Nephron progenitor cell (in vitro differentiated cells): Measurements from ENCODE around the gene CYFIP1.
A peak's percentile ranks its signal among the peaks of the same experiment; 100 is the strongest.

Experiments used
- DNase-seq: peaks from one replicate; pipeline ENCODE4 v3.0.0; 2021
- H3K27ac Mint-ChIP-seq: 2 replicates; pipeline ENCODE4 v1.8.0; 2021; ENCODE audit warnings: mild to moderate bottlenecking, moderate library complexity, mixed read lengths
- H3K27me3 Mint-ChIP-seq: 2 replicates; pipeline ENCODE4 v1.8.0; 2021; ENCODE audit warnings: mild to moderate bottlenecking, low read depth, mixed read lengths; ENCODE audit not compliant: poor library complexity
- H3K36me3 Mint-ChIP-seq: 2 replicates; pipeline ENCODE4 v1.8.0; 2021; ENCODE audit warnings: low read depth, mixed read lengths
- H3K4me1 Mint-ChIP-seq: 2 replicates; pipeline ENCODE4 v1.8.0; 2021; ENCODE audit warnings: mixed read lengths
- H3K4me3 Mint-ChIP-seq: 2 replicates; pipeline ENCODE4 v1.8.0; 2021; ENCODE audit warnings: mild to moderate bottlenecking, moderate library complexity, mixed read lengths
- H3K9me3 Mint-ChIP-seq: 2 replicates; pipeline ENCODE4 v1.8.0; 2021; ENCODE audit warnings: mild to moderate bottlenecking, moderate library complexity, mixed read lengths
- TF ChIP-seq, protein P1 (sequence below): fragments of 200-600 bp; sonication (generic); IDR thresholded peaks from 2 replicates; pipeline ENCODE4 v1.5.0; 2021; ENCODE audit warnings: antibody characterized with exemption

The CYFIP1 gene

DNA sequence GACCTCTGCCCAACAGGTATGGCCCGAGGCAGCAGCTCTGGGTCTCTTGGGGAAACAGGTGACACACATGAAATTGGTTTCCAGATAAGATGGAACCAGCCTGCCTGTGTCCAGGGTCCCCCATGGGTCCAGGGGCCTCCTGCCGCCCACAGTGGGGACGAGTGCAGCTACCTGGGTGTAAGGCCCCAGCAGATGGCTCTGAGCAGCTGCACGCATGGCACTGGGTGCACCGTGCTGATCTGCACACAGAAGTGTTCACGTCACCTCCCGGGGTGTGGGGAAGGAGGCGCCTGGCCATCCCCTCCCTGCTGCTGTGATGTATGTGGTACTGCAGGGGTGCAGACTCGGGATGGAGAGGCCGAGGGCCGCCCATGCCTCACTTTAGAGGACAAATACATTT is 78.1 kb downstream of the CYFIP1 start:
- TF ChIP-seq, protein P1, sequence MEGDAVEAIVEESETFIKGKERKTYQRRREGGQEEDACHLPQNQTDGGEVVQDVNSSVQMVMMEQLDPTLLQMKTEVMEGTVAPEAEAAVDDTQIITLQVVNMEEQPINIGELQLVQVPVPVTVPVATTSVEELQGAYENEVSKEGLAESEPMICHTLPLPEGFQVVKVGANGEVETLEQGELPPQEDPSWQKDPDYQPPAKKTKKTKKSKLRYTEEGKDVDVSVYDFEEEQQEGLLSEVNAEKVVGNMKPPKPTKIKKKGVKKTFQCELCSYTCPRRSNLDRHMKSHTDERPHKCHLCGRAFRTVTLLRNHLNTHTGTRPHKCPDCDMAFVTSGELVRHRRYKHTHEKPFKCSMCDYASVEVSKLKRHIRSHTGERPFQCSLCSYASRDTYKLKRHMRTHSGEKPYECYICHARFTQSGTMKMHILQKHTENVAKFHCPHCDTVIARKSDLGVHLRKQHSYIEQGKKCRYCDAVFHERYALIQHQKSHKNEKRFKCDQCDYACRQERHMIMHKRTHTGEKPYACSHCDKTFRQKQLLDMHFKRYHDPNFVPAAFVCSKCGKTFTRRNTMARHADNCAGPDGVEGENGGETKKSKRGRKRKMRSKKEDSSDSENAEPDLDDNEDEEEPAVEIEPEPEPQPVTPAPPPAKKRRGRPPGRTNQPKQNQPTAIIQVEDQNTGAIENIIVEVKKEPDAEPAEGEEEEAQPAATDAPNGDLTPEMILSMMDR = no peak
- Mint-ChIP-seq H3K4me3 (no peak overlapping the region), H3K9me3 (no peaks in the 10 kb centered on the region), H3K36me3 (peaks cover 56% of the 10 kb centered on the region), H3K27me3 (no peaks in the 10 kb centered on the region), H3K27ac (no peak overlapping the region), H3K4me1 (no peaks in the 10 kb centered on the region)
- no peak for DNase-seq

DNA sequence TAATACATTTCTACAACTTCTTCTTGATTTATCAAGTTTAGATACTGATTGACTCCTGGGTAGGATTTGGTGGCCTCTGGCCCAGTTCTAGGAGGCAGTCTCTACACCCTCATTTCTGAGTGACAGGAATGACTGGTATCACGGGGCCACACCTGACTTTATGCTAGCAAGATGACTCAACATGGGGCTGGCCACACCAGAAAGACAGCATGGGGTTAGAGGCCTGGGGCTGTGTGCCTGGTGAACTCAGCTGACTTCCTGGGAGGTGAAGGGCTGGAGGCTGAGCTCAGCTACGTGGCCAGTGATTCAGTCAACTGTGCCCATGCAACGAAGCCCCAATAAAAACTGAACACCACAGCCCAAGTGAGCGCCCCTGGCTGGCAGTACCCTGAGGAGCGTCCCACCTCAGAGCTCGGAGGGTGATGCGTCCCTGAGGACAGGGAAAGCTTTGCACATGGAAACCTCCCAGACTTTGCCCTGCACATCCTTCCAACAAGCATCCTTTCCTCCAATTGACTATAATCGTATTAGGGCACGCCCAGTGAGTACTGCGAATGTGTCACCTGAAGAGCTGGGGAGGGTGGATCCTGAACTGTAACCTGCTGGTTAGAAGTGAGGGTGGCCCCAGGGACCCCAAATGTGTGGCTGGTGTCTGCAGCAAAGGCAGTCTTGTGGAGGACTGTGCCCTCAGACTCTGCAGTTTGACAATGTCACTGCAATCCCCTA is 84.5 kb downstream of the CYFIP1 start:
- no peaks in the 10 kb centered on the region for H3K4me1 Mint-ChIP-seq
- peak overlapping the region; percentile 51 for H3K27ac Mint-ChIP-seq
- peaks cover 61% of the 10 kb centered on the region for H3K36me3 Mint-ChIP-seq
- no peaks in the 10 kb centered on the region for H3K27me3 Mint-ChIP-seq
- TF ChIP-seq, protein P1 = no peak
- H3K9me3 Mint-ChIP-seq = no peaks in the 10 kb centered on the region
- H3K4me3 Mint-ChIP-seq = no peak overlapping the region
- no peak for DNase-seq

DNA sequence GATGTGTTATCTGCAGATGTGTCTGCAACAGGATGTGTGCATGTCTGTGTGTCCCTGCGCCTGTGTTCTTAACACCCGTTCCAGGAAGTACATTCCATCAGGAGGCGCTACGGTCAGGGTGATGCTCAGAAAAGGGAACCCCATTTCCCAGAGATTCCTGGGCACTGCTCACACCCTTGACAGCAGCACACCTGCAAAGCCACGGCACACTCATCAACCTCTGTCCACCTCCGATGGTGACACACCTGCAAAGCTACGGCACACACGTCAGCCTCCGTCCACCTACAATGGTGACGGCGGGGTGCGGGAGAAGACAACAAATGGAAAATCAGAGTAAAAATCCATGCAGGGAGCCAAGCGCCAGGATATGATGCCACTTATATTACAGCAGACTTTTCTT is 86.3 kb downstream of the CYFIP1 start:
- peaks cover 52% of the 10 kb centered on the region for H3K36me3 Mint-ChIP-seq
- no peak overlapping the region for H3K27ac Mint-ChIP-seq
- no peaks in the 10 kb centered on the region for H3K9me3 Mint-ChIP-seq
- TF ChIP-seq, protein P1 = no peak
- no peak overlapping the region for H3K4me3 Mint-ChIP-seq
- H3K27me3 Mint-ChIP-seq = no peaks in the 10 kb centered on the region
- no peak for DNase-seq
- no peaks in the 10 kb centered on the region for H3K4me1 Mint-ChIP-seq

DNA sequence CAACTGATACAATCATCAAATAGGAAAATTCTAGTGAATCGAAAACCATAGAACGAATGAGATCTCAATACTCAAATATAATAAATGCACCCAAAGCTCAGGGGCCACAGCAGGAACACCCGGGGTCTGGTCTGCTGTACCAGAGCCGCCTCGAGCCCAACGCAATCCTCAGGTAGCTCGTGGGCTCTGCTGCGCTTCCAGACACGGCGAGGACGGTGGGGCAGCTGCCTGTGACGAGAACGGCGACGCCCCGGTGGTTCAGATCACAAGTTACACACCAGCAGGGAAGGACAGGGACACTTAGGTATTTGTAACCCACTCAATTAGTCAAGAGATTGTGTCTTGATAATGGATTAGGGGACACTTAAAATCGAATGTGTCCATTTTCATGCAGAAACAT is 87.1 kb downstream of the CYFIP1 start:
- TF ChIP-seq, protein P1 = no peak
- Mint-ChIP-seq H3K27me3 (no peaks in the 10 kb centered on the region), H3K9me3 (no peaks in the 10 kb centered on the region), H3K27ac (peak overlapping the region; percentile 30), H3K4me3 (no peak overlapping the region), H3K4me1 (no peaks in the 10 kb centered on the region), H3K36me3 (peaks cover 53% of the 10 kb centered on the region)
- DNase-seq = no peak

- no peak overlapping the region for H3K4me3 Mint-ChIP-seq
Observed at GRCh38 chr15:22892333-22892732, 87.8 kb downstream of the CYFIP1 start.

More at GRCh38 chr15:22892333-22892732, 87.8 kb downstream of the CYFIP1 start:
- Mint-ChIP-seq H3K36me3 (peaks cover 53% of the 10 kb centered on the region), H3K27me3 (no peaks in the 10 kb centered on the region), H3K9me3 (no peaks in the 10 kb centered on the region), H3K4me1 (no peaks in the 10 kb centered on the region), H3K27ac (peak overlapping the region; percentile 36)
- TF ChIP-seq, protein P1 = no peak
- no peak for DNase-seq
